GM21360 (cell line): ENCODE measurements around the gene ATXN10.
"Not testable (repeated sequence)": the region's sequence is repeated elsewhere in the genome, so short reads cannot be mapped to it uniquely, and the experiment has no call there.

ENCODE experiments used
- ATAC-seq: cut with Tn5 transposase; IDR thresholded peaks from one replicate; pipeline ENCODE4 v1.9.1; 2021; ENCODE audit warnings: mild to moderate bottlenecking, moderate library complexity; ENCODE audit not compliant: unreplicated experiment

Gene ATXN10

GRCh38 chr22:45671783-45672563, at the start of gene ATXN10:
Gene ATXN10 (plus strand): TSS chr22:45671834. CDS start chr22:45672064, 230 bp downstream.
- ATAC-seq: peak; percentile 52

- no peak for ATAC-seq
Observed at GRCh38 chr22:45621836-45622600, 49.6 kb upstream of the ATXN10 start.

GRCh38 chr22:45623464-45624145, 48.0 kb upstream of the ATXN10 start:
- not testable (repeated sequence) for ATAC-seq

- no peak for ATAC-seq
Observed at GRCh38 chr22:45626198-45626651, 45.4 kb upstream of the ATXN10 start.

GRCh38 chr22:45627489-45628233, 44.0 kb upstream of the ATXN10 start:
- no peak for ATAC-seq

- ATAC-seq: no peak
Observed at GRCh38 chr22:45628515-45628914, 43.1 kb upstream of the ATXN10 start.

GRCh38 chr22:45629469-45630089, 42.1 kb upstream of the ATXN10 start:
- ATAC-seq: no peak

- ATAC-seq: no peak
Observed at GRCh38 chr22:45630436-45630835, 41.2 kb upstream of the ATXN10 start.

GRCh38 chr22:45631140-45631840, 40.3 kb upstream of the ATXN10 start:
- ATAC-seq: no peak

GRCh38 chr22:45631841-45632238, 39.8 kb upstream of the ATXN10 start:
- no peak for ATAC-seq

- no peak for ATAC-seq
Observed at GRCh38 chr22:45632791-45633515, 38.7 kb upstream of the ATXN10 start.

- no peak for ATAC-seq
Observed at GRCh38 chr22:45636683-45637082, 35.0 kb upstream of the ATXN10 start.

GRCh38 chr22:45638197-45638596, 33.4 kb upstream of the ATXN10 start:
- ATAC-seq: no peak

- ATAC-seq: no peak
Observed at GRCh38 chr22:45638834-45639746, 32.5 kb upstream of the ATXN10 start.

GRCh38 chr22:45639747-45640102, 31.9 kb upstream of the ATXN10 start:
- ATAC-seq: no peak

GRCh38 chr22:45640291-45640940, 31.2 kb upstream of the ATXN10 start:
- no peak for ATAC-seq

- no peak for ATAC-seq
Observed at GRCh38 chr22:45640941-45641621, 30.6 kb upstream of the ATXN10 start.
